Subcutaneous adipose tissue (tissue), 4 donors: ENCODE measurements around the gene LRMDA. TPM values are rescaled to one million over a fixed set of nuclear protein-coding genes. Genes with fewer than 3 reads are reported as not detected.

Source experiments
- CTCF ChIP-seq: fragments of 450-650 bp; IDR thresholded peaks from one replicate; pipeline ENCODE4 v1.5.1; 2016; ENCODE audit warnings: low read depth, mild to moderate bottlenecking, control low read depth, antibody characterized with exemption, moderate library complexity
- total RNA-seq, 4 donors: library from RNA; depleted of rRNA; stranded (reverse); fragments of >200 nt; gene quantifications; one replicate each; pipeline ENCODE4 v1.1.0, GENCODE V29; 2016

Gene LRMDA
- total RNA-seq, 4 donors from 2014 or later = 17.4 to 92.1 (median 22.8) TPM

- no peak for TF ChIP-seq CTCF
Observed at GRCh38 chr10:75774783-75775490, 343.5 kb downstream of the LRMDA start.

DNA sequence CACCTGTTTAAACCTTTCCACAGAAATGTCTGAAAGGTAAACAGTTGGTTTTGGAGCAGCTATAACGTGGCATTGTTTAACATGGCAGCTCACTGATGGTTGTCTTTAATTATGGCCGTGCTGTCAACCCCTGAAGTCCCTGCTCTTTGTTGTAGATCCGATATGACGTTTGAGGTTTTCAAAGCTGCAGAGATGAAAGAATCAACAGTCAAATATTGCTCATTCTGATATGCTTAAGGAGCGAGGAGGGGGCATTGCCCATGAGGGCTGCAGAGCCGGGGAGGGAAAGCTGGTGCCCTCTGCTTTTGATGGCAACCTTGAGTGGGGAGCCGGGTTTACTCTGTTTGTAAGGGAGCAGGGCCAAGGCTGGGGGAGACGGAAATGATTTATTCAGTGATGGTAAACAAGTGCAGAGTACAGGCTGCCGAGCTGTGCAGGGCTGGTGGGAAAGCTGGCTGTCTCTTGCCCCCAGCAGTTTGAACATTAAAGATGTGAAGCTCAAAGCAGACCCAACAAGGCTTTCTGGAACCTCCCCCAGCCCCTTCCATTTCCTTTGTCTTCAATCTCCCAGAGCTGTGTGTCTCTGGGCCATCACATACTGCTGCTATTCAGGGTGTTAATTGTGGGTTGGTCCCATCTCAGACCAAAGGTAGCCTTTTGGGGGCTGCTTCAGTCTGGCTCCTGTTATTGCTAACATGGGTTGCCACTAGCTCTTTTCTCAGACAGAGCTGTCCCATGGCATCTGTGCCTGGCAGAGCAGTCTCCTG lies 345.5 kb downstream of the LRMDA start:
- TF ChIP-seq CTCF = no peak

DNA sequence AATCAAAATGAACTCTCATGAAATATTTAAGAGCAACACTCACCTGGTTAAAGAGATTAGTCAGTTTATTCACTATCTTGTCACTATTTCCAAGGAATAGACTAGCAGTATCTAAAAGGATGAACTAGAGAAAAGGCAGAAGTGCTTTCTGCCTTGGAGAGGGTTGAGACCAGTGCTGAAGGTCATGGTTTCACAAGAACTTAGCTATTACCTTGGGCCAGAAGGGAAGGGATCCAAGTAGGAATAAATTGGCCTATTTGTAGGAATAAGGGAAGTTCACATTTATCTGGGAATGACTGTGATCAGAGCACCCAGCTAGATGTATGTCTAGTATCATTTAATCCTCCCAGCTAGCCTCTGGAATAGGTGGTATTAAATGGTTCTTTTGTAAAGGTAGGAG lies 347.2 kb downstream of the LRMDA start:
- TF ChIP-seq CTCF = no peak

- no peak for TF ChIP-seq CTCF
Observed at GRCh38 chr10:75779276-75779675, 347.9 kb downstream of the LRMDA start.

DNA sequence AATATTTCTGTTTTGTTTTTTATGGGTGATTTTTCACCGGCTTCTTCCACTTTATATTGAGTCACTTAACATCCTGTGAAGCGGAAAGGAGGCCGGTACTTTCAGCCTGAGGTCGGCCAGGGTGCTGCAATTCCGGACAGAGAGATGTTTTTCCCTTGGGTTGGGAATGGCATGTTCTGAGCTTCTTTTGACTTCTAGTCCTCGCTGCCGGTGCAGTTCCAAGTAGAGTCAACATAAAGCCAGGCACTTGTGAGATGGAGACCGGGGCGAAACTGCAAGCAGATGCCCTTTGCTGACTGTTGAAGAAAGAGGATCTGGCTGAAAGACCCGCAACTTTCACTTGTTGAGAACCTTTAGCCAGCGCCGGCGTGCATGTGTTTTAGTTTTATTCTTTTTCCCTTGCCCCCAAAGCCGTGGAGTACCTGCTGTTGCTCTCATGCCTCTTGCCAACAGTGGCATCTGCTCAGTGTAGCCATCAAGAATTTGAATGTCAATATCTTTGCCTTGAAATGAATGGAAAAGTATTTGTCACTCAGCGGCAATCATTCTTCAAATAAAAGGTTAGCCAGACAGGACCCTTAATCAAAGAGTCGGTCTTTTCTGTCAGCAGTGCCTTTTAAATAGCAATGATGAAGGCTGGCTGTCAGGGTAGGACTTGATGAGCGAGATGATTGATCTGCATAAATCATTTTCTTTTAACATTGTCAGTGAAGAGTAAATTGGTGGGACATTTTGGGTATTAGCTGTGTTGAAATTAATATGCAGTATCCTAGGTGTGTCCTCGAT lies 351.2 kb downstream of the LRMDA start:
- no peak for TF ChIP-seq CTCF

DNA sequence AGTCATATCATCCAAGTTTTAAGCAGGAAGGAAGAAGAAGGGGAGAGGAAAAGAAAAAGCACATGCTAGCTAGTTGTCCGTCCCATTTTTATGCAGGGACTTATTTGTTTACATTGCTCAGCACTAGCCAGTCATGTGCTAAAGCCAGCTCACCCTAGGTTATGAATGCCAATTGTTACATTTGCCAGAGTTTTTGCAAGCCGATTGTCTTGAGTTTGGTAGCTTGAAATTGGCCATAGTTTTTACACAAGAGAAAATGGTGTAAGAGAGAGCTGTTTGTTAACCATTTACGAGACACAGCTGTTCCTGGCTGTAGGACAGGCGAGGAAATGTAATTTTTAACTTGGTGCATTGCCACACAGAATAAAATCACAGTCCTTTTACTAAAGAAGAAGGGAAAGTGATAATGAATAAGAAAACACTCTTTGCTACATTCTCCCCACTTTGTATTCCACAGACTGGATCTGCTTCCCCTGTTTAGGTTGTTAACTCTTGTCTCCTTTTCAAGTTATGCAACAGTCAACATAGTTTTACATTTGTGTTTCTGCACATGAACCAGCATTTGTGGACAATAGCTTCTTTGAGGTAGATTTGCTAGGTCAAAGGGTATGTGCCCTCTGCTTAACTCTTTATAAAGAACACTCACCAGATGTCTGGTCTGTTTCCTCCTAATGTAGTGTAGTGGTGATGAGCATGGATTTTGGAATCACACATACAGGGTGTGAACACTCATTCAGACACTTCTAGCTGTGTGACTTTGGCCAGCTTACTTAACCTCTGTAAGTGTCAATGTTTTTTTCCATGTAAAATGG lies 357.2 kb downstream of the LRMDA start:
- no peak for TF ChIP-seq CTCF
